Large intestine (tissue), 3 donors: ENCODE data around the gene ADGRL3. TPM values are rescaled to one million over a fixed set of nuclear protein-coding genes. Genes with fewer than 3 reads are reported as not detected.

Experiments used
- DNase-seq, 2 donors: peaks; one replicate each; pipeline versions ENCODE4 v3.0.0 to v3.0.0-alpha.2; 2013
- H3K27ac ChIP-seq: one replicate; pipeline ENCODE4 v1.5.1; 2013; ENCODE audit warnings: low read length
- H3K27me3 ChIP-seq: 2 replicates; pipeline ENCODE4 v1.6.1; 2013; ENCODE audit warnings: low read length; ENCODE audit not compliant: control insufficient read depth, insufficient read depth
- H3K36me3 ChIP-seq: 2 replicates; pipeline ENCODE4 v1.6.1; 2013; ENCODE audit warnings: low read length; ENCODE audit not compliant: control insufficient read depth, insufficient read depth
- H3K4me1 ChIP-seq: one replicate; pipeline ENCODE4 v1.6.1; 2013; ENCODE audit warnings: low read length; ENCODE audit not compliant: control insufficient read depth, insufficient read depth
- H3K4me3 ChIP-seq: one replicate; pipeline ENCODE4 v1.5.1; 2013; ENCODE audit warnings: low read length
- H3K9me3 ChIP-seq: one replicate; pipeline ENCODE4 v1.6.1; 2013; ENCODE audit warnings: mild to moderate bottlenecking, low read depth, low read length, moderate library complexity; ENCODE audit not compliant: control insufficient read depth
- WGBS: methylation state at CpG from one replicate; pipeline ENCODE4 v1.1.5; 2013; ENCODE audit warnings: low lambda C conversion rate; ENCODE audit not compliant: insufficient coverage; 5-methylcytosine and 5-hydroxymethylcytosine counted together
- polyA plus RNA-seq: library from polyadenylated mRNA; unstranded; fragments of 120-200 nt; gene quantifications from one replicate; pipeline ENCODE4 v1.2.1, GENCODE V29; 2013

ADGRL3 gene
- polyA plus RNA-seq, 1 donor, result 9.8 TPM

GRCh38 chr4:61301271-61301670, 101.1 kb downstream of the ADGRL3 start:
- Histone ChIP-seq H3K27ac (no peak overlapping the region), H3K4me3 (no peak overlapping the region), H3K4me1 (no peaks in the 10 kb centered on the region), H3K27me3 (no peaks in the 10 kb centered on the region), H3K36me3 (no peaks in the 10 kb centered on the region), H3K9me3 (no peaks in the 10 kb centered on the region)
- 83% methylated on average over 2 of the region's 3 CpGs for WGBS
- no peak for DNase-seq

GRCh38 chr4:61308033-61308432, 107.9 kb downstream of the ADGRL3 start:
- no peak overlapping the region for H3K27ac ChIP-seq
- H3K27me3 ChIP-seq, result no peaks in the 10 kb centered on the region
- H3K4me1 ChIP-seq, result no peaks in the 10 kb centered on the region
- no peak overlapping the region for H3K4me3 ChIP-seq
- no peaks in the 10 kb centered on the region for H3K9me3 ChIP-seq
- DNase-seq, result no peak
- H3K36me3 ChIP-seq, result no peaks in the 10 kb centered on the region
- WGBS, result no CpG with 5 or more reads among the region's 2 CpGs

- no CpG with 5 or more reads among the region's 1 CpG for WGBS
- DNase-seq, result no peak
- Histone ChIP-seq H3K27ac (no peak overlapping the region), H3K9me3 (no peaks in the 10 kb centered on the region), H3K36me3 (no peaks in the 10 kb centered on the region), H3K4me1 (no peaks in the 10 kb centered on the region), H3K4me3 (no peak overlapping the region), H3K27me3 (no peaks in the 10 kb centered on the region)
Observed at GRCh38 chr4:61309616-61310015, 109.5 kb downstream of the ADGRL3 start.

GRCh38 chr4:61312526-61312925, 112.4 kb downstream of the ADGRL3 start:
- H3K36me3 ChIP-seq, result no peaks in the 10 kb centered on the region
- WGBS, result no CpG with 5 or more reads among the region's 1 CpG
- H3K27me3 ChIP-seq, result no peaks in the 10 kb centered on the region
- no peak overlapping the region for H3K27ac ChIP-seq
- DNase-seq, result no peak
- H3K9me3 ChIP-seq, result no peaks in the 10 kb centered on the region
- H3K4me3 ChIP-seq, result no peak overlapping the region
- H3K4me1 ChIP-seq, result no peaks in the 10 kb centered on the region

GRCh38 chr4:61318431-61318830, 118.3 kb downstream of the ADGRL3 start:
- Histone ChIP-seq H3K4me1 (no peaks in the 10 kb centered on the region), H3K36me3 (no peaks in the 10 kb centered on the region), H3K4me3 (no peak overlapping the region), H3K9me3 (no peaks in the 10 kb centered on the region), H3K27ac (no peak overlapping the region), H3K27me3 (no peaks in the 10 kb centered on the region)
- no CpG with 5 or more reads among the region's 1 CpG for WGBS
- DNase-seq, result no peak

- Histone ChIP-seq H3K4me3 (no peak overlapping the region), H3K4me1 (no peaks in the 10 kb centered on the region), H3K27me3 (no peaks in the 10 kb centered on the region), H3K36me3 (no peaks in the 10 kb centered on the region), H3K9me3 (no peaks in the 10 kb centered on the region), H3K27ac (no peak overlapping the region)
- DNase-seq, result no peak
Observed at GRCh38 chr4:61319156-61319555, 119.0 kb downstream of the ADGRL3 start.

GRCh38 chr4:61320154-61320553, 120.0 kb downstream of the ADGRL3 start:
- H3K27ac ChIP-seq, result no peak overlapping the region
- no peaks in the 10 kb centered on the region for H3K4me1 ChIP-seq
- DNase-seq, result no peak
- WGBS, result no CpG with 5 or more reads among the region's 1 CpG
- H3K4me3 ChIP-seq, result no peak overlapping the region
- no peaks in the 10 kb centered on the region for H3K36me3 ChIP-seq
- no peaks in the 10 kb centered on the region for H3K9me3 ChIP-seq
- H3K27me3 ChIP-seq, result no peaks in the 10 kb centered on the region

GRCh38 chr4:61320631-61321030, 120.5 kb downstream of the ADGRL3 start:
- Histone ChIP-seq H3K36me3 (no peaks in the 10 kb centered on the region), H3K4me3 (no peak overlapping the region), H3K27me3 (no peaks in the 10 kb centered on the region), H3K27ac (no peak overlapping the region), H3K4me1 (no peaks in the 10 kb centered on the region), H3K9me3 (no peaks in the 10 kb centered on the region)
- 40% methylated on average over 1 of the region's 1 CpG for WGBS
- no peak for DNase-seq

GRCh38 chr4:61332693-61333092, 132.6 kb downstream of the ADGRL3 start:
- WGBS, result 82% methylated on average over 3 of the region's 4 CpGs
- Histone ChIP-seq H3K4me3 (no peak overlapping the region), H3K27me3 (no peaks in the 10 kb centered on the region), H3K36me3 (no peaks in the 10 kb centered on the region), H3K4me1 (no peaks in the 10 kb centered on the region), H3K9me3 (no peaks in the 10 kb centered on the region), H3K27ac (no peak overlapping the region)
- DNase-seq, result no peak

- Histone ChIP-seq H3K9me3 (no peaks in the 10 kb centered on the region), H3K27ac (no peak overlapping the region), H3K4me1 (no peaks in the 10 kb centered on the region), H3K27me3 (no peaks in the 10 kb centered on the region), H3K36me3 (no peaks in the 10 kb centered on the region), H3K4me3 (no peak overlapping the region)
- 83% methylated on average over 1 of the region's 1 CpG for WGBS
- no peak for DNase-seq
Observed at GRCh38 chr4:61333490-61333889, 133.4 kb downstream of the ADGRL3 start.

- H3K4me1 ChIP-seq, result no peaks in the 10 kb centered on the region
- H3K4me3 ChIP-seq, result no peak overlapping the region
- H3K27me3 ChIP-seq, result no peaks in the 10 kb centered on the region
- no peaks in the 10 kb centered on the region for H3K9me3 ChIP-seq
- no peak for DNase-seq
- 74% methylated on average over 2 of the region's 3 CpGs for WGBS
- no peaks in the 10 kb centered on the region for H3K36me3 ChIP-seq
- no peak overlapping the region for H3K27ac ChIP-seq
Observed at GRCh38 chr4:61335241-61335763, 135.2 kb downstream of the ADGRL3 start.
